Erythroblast (primary cell): ENCODE data around the gene DNAH2.

Experiments
- GATA1 ChIP-seq: IDR thresholded peaks from 2 replicates; pipeline ENCODE4 v1.6.1; 2011; ENCODE audit warnings: low read depth, mild to moderate bottlenecking, control low read depth, low read length, moderate library complexity
- POLR2A ChIP-seq: IDR thresholded peaks from 2 replicates; pipeline ENCODE4 v1.6.1; 2011; ENCODE audit warnings: mild to moderate bottlenecking, low read length

DNA sequence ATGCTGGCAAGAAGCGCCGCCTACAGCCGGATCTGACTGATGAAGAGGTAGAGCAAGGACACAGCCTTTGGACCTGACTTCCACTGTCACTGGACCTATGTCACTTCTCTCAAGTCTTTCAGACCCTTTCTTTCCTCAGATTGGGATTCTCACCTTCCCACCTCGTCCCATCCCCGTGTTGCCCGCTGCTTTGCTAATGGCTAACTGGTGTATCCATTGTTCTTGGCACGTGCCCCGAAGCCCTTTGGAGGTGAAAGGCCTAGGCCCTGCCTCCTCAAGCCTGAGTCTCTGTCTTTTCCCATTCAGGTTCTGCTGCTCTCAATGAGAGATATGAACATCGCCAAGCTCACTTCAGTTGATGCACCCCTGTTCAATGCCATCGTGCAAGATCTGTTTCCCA, 63.2 kb downstream of the DNAH2 start:
- TF ChIP-seq POLR2A (no peak), GATA1 (no peak)
